Measurements from ENCODE around the gene MAJIN. TPM values are rescaled to one million over a fixed set of nuclear protein-coding genes. Genes with fewer than 3 reads are reported as not detected.

MAJIN gene, protein sequence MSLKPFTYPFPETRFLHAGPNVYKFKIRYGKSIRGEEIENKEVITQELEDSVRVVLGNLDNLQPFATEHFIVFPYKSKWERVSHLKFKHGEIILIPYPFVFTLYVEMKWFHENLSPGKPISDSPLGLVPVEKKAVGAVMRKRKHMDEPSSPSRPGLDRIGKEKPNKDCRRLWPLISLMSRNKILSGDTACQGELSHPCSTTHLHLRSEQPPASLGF
- total RNA-seq = not detected in 2 replicates

DNA sequence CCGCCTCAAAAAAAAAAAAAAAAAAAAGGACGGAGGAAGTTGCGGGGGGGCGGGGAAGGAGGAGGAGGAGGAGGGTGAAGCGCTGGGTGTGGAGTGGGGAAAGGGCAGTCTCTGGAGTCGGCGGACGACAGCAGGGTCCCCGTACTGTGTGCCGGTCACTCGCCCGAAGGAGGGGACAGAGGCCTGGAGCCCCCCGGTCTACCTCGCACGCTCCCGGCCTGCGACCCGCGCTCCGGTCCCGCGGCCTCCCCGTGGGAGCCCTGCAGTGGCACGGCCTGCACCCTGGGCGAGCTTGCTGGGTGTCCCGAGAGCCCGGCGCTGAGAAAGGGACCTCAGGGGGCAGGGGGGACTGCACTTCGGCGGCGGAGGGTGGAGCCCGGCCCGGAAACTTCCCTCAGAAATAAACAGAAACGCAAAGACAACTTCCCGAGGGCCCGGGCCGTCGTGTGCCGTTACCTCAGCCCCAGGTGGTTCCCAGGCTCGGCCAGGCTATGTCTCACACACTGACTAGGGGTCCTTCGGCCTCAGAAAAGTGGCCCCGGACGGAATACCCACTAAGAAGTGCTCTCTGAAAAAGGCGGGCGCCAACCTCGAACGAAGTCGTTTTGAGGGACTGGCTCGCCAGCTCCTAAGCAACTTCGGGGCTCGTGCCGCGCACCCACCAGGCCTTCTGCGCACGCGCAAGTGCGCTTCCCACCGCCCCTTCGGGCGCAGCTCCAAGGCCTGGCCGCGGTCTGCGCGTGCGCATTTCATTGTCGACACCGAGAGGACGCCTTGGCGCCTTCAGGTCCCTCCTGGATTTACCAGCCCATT, at the start of gene MAJIN:
Gene MAJIN (minus strand): TSS at position 688 of the 813 bp plus-strand sequence. CDS start 12,703 bp downstream, outside the sequence.

DNA sequence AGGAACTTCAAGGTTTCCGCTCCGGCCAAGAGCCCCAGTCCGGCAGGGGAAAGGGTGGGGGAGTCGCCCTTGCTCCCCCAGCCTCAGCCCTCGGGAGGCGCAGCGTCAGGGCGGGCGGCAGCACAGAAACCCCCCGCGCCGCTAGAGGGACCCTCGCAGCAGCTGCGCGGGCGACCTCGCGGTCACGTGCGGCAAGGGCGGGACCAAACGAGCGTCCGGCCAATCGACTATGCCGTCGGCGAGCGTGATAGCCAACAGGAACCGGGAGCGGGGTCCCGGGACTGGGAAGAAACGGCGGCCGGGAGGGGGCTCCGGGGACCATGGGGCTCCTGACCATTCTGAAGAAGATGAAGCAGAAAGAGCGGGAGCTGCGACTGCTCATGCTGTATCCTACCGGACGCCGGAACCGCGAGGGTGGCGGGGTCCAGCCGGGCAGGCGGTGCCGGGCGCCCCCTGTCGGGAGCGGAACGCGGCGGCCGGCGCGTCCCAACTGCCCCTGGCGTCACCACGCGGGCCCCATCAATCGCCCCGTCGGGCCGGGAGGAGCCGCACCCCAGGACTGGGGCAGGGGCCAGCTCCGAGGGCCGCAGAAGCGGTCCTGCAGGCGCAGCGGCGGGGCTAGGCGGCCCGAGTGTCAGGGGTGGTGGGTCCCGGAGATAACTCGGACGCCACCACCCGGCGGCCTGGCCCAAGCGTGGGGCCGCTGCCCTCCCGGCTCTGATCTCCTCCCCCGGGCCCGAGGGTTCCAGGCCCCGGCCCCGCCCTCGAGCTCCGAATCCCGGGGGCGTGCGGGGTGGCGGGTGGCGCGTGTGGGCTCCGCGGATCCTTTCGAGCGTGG, 42.2 kb upstream of the MAJIN start, which contains the start of gene ARL2:
Gene ARL2 (plus strand): TSS at position 273 of the 838 bp plus-strand sequence. CDS start 48 bp downstream, at position 321.

DNA sequence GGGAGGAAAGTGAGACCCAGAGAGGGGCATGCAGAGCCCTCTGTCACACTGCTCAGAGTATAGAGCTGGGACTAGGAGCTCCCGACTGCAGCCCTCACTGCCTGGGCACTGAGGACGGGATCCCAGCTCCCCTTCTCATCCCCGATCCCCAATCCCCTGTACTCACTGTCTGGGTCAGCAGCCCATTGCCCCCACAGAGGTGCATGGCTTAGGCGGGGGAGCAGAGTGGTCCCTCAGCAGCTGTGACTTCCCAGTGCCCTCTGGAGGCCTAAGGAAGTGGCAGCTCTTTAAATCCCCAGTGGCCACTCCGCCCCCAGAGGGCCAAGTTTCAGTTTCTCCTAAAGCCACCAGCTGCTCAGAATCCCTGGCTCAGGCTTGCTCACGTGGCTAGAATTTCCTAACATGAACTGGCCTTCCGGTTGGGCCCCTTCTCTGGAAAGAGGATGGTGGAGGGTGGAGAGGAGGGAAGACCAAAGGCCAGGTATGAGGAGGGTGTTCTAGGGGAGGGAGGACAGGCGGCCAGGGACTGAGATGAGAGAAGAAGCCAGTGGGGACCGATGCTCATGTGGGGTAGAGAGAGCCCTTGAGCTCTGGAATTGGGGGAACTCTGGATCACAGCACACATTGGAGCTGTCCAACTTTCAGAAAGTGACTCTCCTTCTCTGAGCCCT, 24.9 kb upstream of the MAJIN start, which contains the start of gene BATF2:
Gene BATF2 (minus strand): TSS at position 262 of the 671 bp plus-strand sequence. CDS start 57 bp downstream, at position 205.

DNA sequence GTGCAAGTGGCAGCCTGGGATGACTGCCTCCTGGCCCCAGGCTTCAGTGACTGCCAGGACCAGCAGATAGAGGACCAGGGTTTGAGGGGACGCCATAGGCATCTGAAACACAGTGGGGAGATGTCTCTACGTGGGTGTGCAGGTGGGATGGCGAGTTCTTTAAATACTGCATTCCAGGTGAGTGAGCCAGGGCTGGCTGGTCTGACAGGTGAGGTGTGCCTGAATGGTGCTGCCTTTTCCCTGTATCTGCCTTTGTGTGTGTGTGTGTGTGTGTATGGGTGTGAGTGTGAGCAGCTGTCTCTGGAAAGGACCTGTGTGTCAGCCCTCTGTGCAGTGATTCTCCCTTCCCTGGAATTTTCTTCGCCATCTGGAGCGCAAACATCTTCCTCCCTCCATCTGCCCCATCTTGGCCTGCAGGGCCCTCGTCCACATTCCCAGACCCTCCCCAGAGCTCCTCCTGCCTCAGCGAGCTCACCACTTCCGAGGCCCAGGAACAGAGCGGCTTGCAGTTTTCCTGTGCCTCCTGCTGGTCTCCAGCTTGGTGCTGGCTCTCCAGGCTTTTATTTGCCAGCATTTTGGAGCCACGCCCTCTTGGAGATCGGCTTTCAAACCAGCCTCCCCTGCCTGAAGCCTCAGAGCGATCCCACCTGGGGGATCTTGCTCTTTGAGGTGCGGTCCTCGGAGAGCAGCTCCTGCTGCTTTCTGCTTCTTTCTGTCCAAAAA, 36.4 kb downstream of the MAJIN start, which contains the start of gene GPHA2:
Gene GPHA2 (minus strand): TSS at position 535 of the 723 bp plus-strand sequence. CDS start 433 bp downstream, at position 102.

DNA sequence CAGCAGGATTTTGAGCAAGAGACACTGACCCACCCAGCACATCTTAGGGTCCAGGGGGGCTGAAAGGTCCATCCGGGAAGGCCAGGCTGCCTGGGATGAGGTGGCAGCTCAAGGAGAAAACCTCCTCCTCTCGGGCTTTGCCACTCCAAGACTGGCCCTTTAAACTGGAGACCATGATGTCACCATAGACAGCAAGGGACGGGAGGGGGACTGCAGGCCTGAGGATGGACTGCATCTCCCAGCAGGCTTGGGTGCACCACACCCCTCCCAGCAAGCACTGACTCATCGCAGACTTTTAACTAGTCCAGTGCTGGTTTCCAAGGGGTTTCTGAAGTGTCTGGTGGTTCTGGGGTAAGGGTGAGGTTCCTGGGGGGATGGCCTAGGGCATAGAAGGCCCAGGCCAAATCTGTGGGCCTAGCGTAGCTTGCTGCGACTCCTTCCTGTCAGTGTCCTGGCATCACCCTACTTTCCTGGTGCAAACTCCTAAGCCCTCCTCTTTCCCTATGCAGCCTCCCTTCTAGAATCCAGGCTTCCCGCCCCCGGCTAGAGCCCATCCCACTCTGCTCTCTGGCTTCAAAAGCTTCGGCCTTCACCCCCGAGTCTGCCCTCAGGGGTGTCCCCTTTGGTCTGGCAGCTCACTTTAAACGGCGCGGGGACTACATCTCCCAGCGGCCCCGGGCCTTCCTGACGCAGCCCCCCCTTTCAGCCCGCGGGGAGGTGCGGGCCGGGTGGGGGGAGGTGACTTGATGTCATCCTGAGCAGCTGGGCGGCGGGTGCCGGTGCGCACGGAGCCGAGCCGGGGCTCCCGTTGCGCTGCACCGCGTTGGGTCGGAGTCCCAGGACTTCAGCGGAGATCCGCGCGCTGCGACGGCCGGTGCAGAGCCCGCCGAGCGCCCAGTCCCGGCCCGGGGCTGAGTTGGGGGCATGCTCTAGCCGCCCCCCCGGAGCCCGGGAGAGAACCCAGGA, 47.7 kb downstream of the MAJIN start, which contains the start of gene PPP2R5B:
Gene PPP2R5B (plus strand): TSS at position 746 of the 966 bp plus-strand sequence. CDS start 1,046 bp downstream, outside the sequence.

DNA sequence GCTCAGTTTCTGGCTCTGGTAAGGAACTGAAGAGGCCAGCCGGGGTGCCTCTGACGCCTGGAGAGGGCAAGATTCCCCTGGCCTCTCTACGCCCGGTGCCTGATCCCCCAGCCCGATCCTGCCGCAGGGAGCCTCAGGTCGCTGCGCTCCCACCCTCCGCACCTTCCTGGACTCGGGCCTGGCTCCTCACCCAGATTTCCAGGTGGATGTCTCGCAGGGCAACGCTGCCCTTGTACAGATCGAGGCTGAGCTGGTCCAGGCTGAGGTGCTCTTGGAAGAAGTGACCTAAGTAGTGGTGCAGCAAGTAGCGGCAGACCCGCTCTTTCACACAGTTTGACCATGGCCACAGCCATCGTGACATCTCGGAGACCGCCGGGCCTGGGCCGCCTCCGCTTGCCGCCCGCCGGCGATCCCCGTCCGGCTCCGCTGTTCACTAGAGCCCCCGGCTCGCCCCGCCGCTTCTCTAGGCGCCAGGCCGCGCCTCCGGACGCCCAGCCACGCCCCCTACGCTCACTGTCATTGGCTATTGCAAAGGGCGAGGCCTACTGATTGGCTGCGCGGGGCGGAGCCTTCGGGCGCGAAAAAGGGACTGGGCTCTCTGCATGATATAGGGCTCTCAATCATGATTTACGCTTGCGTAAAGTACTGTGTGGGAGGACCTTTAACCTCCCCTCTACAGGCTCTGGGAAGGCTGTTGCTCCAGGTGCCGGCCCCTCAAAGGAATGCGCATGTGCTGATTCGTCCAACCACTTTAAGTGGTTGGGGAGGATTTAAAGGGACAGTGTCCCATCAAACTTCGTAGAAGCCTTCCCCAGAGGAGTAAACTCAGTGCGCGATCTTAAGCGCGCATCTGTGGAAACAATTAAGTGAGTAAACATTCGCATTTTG, 54.9 kb downstream of the MAJIN start, which contains the start of gene ATG2A:
Gene ATG2A (minus strand): TSS at position 435 of the 888 bp plus-strand sequence. CDS start 74 bp downstream, at position 361.

Small RNA genes lying within 50 kb of the gene (small RNA-seq; reads per million reads assigned to genes)
- gene MIR6749 = not detected
- not detected for gene MIR6750
- not detected for gene MIR6879

Other genes starting within 250 kb of the MAJIN start
- under 0.01 TPM in 1 of 2 replicates, not detected in the other for gene NRXN2, start 248.9 kb downstream of the MAJIN start, total RNA-seq
- gene RASGRP2, start 228.0 kb downstream of the MAJIN start, total RNA-seq = 0.27 and 0.50 TPM in 2 replicates
- gene PYGM, start 212.1 kb downstream of the MAJIN start, total RNA-seq = 0.22 and 0.27 TPM in 2 replicates
- 192 and 220 TPM in 2 replicates for gene SF1, start 193.6 kb downstream of the MAJIN start, total RNA-seq
- 42.2 and 66.5 TPM in 2 replicates for gene MAP4K2, start 168.9 kb downstream of the MAJIN start, total RNA-seq
- 20.7 and 31.1 TPM in 2 replicates for gene MEN1, start 161.6 kb downstream of the MAJIN start, total RNA-seq
- gene CDC42BPG, start 127.5 kb downstream of the MAJIN start, total RNA-seq = 0.13 and 0.22 TPM in 2 replicates
- gene EHD1, start 93.5 kb downstream of the MAJIN start, total RNA-seq = 91.8 and 98.6 TPM in 2 replicates
- 13.0 and 19.8 TPM in 2 replicates for gene ATG2A, start 54.9 kb downstream of the MAJIN start, total RNA-seq
- gene PPP2R5B, start 47.4 kb downstream of the MAJIN start, total RNA-seq = 10.0 and 10.1 TPM in 2 replicates
- gene GPHA2, start 36.2 kb downstream of the MAJIN start, total RNA-seq = not detected in 2 replicates
- gene BATF2, start 24.9 kb upstream of the MAJIN start, total RNA-seq = 0.53 and 2.0 TPM in 2 replicates
- gene ARL2, start 42.1 kb upstream of the MAJIN start, total RNA-seq = 58.4 and 65.9 TPM in 2 replicates
- gene SNX15, start 55.3 kb upstream of the MAJIN start, total RNA-seq = 7.6 and 11.6 TPM in 2 replicates
- gene SAC3D1, start 69.1 kb upstream of the MAJIN start, total RNA-seq = 12.1 and 14.5 TPM in 2 replicates
- gene NAALADL1, start 86.4 kb upstream of the MAJIN start, total RNA-seq = 4.4 and 5.2 TPM in 2 replicates
- 18.0 and 28.6 TPM in 2 replicates for gene CDCA5, start 111.9 kb upstream of the MAJIN start, total RNA-seq
- 27.4 and 28.2 TPM in 2 replicates for gene ZFPL1, start 112.1 kb upstream of the MAJIN start, total RNA-seq
- gene VPS51, start 124.1 kb upstream of the MAJIN start, total RNA-seq = 127 and 225 TPM in 2 replicates
- 15.0 and 20.9 TPM in 2 replicates for gene TM7SF2, start 139.8 kb upstream of the MAJIN start, total RNA-seq
- gene ZNHIT2, start 145.6 kb upstream of the MAJIN start, total RNA-seq = 10.3 and 10.5 TPM in 2 replicates
- 269 and 352 TPM in 2 replicates for gene FAU, start 150.0 kb upstream of the MAJIN start, total RNA-seq
- gene MRPL49, start 150.2 kb upstream of the MAJIN start, total RNA-seq = 43.0 and 63.3 TPM in 2 replicates
- 7.4 and 12.1 TPM in 2 replicates for gene SYVN1, start 162.4 kb upstream of the MAJIN start, total RNA-seq
- not detected in 2 replicates for gene SPDYC, start 198.1 kb upstream of the MAJIN start, total RNA-seq
- 155 and 234 TPM in 2 replicates for gene CAPN1, start 209.8 kb upstream of the MAJIN start, total RNA-seq